Trophoblast cell (in vitro differentiated cells and primary cell): ENCODE results near the gene IL6R.

Source experiments
- DNase-seq, 2 donors: peaks; one replicate each; pipeline ENCODE4 v3.0.0-alpha.2; 2016
- H2AFZ ChIP-seq: 2 replicates; pipeline ENCODE4 v1.6.1; 2013; ENCODE audit warnings: low read length, moderate library complexity, mild to moderate bottlenecking; ENCODE audit not compliant: insufficient read depth, poor library complexity
- H2AK5ac ChIP-seq: 2 replicates; pipeline ENCODE4 v1.6.1; 2013; ENCODE audit warnings: mild to moderate bottlenecking, low read length
- H2BK120ac ChIP-seq: 2 replicates; pipeline ENCODE4 v1.6.1; 2013; ENCODE audit warnings: low read length, mild to moderate bottlenecking, moderate library complexity; ENCODE audit not compliant: insufficient read depth, poor library complexity
- H2BK12ac ChIP-seq: 2 replicates; pipeline ENCODE4 v1.6.1; 2013; ENCODE audit warnings: mild to moderate bottlenecking, low read length, moderate library complexity
- H2BK5ac ChIP-seq: 2 replicates; pipeline ENCODE4 v1.6.1; 2013; ENCODE audit warnings: low read length, low read depth, moderate library complexity, mild to moderate bottlenecking; ENCODE audit not compliant: poor library complexity
- H3K14ac ChIP-seq: 2 replicates; pipeline ENCODE4 v1.6.1; 2013; ENCODE audit warnings: mild to moderate bottlenecking, low read length
- H3K18ac ChIP-seq: 2 replicates; pipeline ENCODE4 v1.6.1; 2013; ENCODE audit warnings: mild to moderate bottlenecking, low read length
- H3K23ac ChIP-seq: 2 replicates; pipeline ENCODE4 v1.6.1; 2013; ENCODE audit warnings: low read length
- H3K27ac ChIP-seq: 2 replicates; pipeline ENCODE4 v1.5.1; 2013; ENCODE audit warnings: low read depth, mild to moderate bottlenecking, inconsistent platforms, low read length, moderate library complexity
- H3K27me3 ChIP-seq: 2 replicates; pipeline ENCODE4 v1.6.1; 2013; ENCODE audit warnings: inconsistent platforms, mild to moderate bottlenecking, low read length, moderate library complexity; ENCODE audit not compliant: insufficient read depth
- H3K36me3 ChIP-seq, 2 experiments: 1 replicate in 1 of 2; 2 replicates in 1 of 2; pipeline ENCODE4 v1.6.1; 2013; ENCODE audit warnings: low read length in 2 of 2, mild to moderate bottlenecking in 2 of 2, moderate library complexity in 1 of 2; ENCODE audit not compliant: insufficient read depth in 2 of 2, control insufficient read depth in 1 of 2
- H3K4ac ChIP-seq: 2 replicates; pipeline ENCODE4 v1.6.1; 2013; ENCODE audit warnings: low read depth, mild to moderate bottlenecking, low read length, moderate library complexity
- H3K4me1 ChIP-seq, 2 experiments: 1 replicate in 1 of 2; 2 replicates in 1 of 2; pipeline ENCODE4 v1.6.1; 2013; ENCODE audit warnings: low read length in 2 of 2, mild to moderate bottlenecking in 2 of 2, moderate library complexity in 1 of 2; ENCODE audit not compliant: insufficient read depth in 2 of 2, control insufficient read depth in 1 of 2
- H3K4me2 ChIP-seq: 2 replicates; pipeline ENCODE4 v1.6.1; 2013; ENCODE audit warnings: inconsistent platforms, mild to moderate bottlenecking, low read length, moderate library complexity
- H3K4me3 ChIP-seq: 2 replicates; pipeline ENCODE4 v1.5.1; 2013; ENCODE audit warnings: mild to moderate bottlenecking, low read depth, low read length, inconsistent platforms
- H3K79me1 ChIP-seq: one replicate; pipeline ENCODE4 v1.6.1; 2013; ENCODE audit warnings: low read length
- H3K79me2 ChIP-seq: 2 replicates; pipeline ENCODE4 v1.6.1; 2013; ENCODE audit warnings: low read length, mild to moderate bottlenecking; ENCODE audit not compliant: control insufficient read depth, insufficient read depth, poor library complexity
- H3K9ac ChIP-seq: 2 replicates; pipeline ENCODE4 v1.6.1; 2013; ENCODE audit warnings: mild to moderate bottlenecking, low read length
- H3K9me3 ChIP-seq: 2 replicates; pipeline ENCODE4 v1.6.1; 2013; ENCODE audit warnings: low read depth, mild to moderate bottlenecking, control low read depth, inconsistent platforms, low read length; ENCODE audit not compliant: insufficient read depth
- H4K12ac ChIP-seq: 2 replicates; pipeline ENCODE4 v1.6.1; 2013; ENCODE audit warnings: low read depth, mild to moderate bottlenecking, low read length, moderate library complexity
- H4K8ac ChIP-seq: 2 replicates; pipeline ENCODE4 v1.6.1; 2013; ENCODE audit warnings: low read depth, mild to moderate bottlenecking, low read length, moderate library complexity
- H4K91ac ChIP-seq: one replicate; pipeline ENCODE4 v1.6.1; 2013; ENCODE audit warnings: low read depth, mild to moderate bottlenecking, low read length, moderate library complexity
- WGBS: extraction: QIAGEN DNeasy Blood & Tissue Kit; methylation state at CpG from one replicate; pipeline ENCODE4 v1.1.7; 2013; ENCODE audit warnings: missing lambda C conversion rate; ENCODE audit not compliant: insufficient read length, insufficient coverage; ENCODE audit errors: extremely low coverage; 5-methylcytosine and 5-hydroxymethylcytosine counted together

The IL6R gene

GRCh38 chr1:154500533-154500932 is 95.4 kb downstream of the IL6R start:
- Histone ChIP-seq H3K9me3 (peaks cover 12% of the 10 kb centered on the region), H2AK5ac (no peak overlapping the region), H3K4me1 (peaks cover 10 to 13% of the 10 kb centered on the region in 2 experiments), H3K79me1 (no peaks in the 10 kb centered on the region), H3K36me3 (no peaks in the 10 kb centered on the region), H3K14ac (no peak overlapping the region), H2AFZ (no peak overlapping the region), H2BK12ac (no peak overlapping the region), H4K12ac (no peak overlapping the region), H2BK120ac (no peak overlapping the region), H4K91ac (no peak overlapping the region), H3K9ac (no peak overlapping the region), H3K4me3 (no peak overlapping the region), H3K27me3 (peaks cover 46% of the 10 kb centered on the region), H3K79me2 (no peaks in the 10 kb centered on the region), H3K27ac (no peak overlapping the region), H4K8ac (no peak overlapping the region), H3K4me2 (no peak overlapping the region), H3K18ac (no peak overlapping the region), H3K4ac (no peak overlapping the region), H2BK5ac (no peak overlapping the region), H3K23ac (no peak overlapping the region)
- no CpG with 5 or more reads among the region's 8 CpGs for WGBS
- no peak for DNase-seq

DNA sequence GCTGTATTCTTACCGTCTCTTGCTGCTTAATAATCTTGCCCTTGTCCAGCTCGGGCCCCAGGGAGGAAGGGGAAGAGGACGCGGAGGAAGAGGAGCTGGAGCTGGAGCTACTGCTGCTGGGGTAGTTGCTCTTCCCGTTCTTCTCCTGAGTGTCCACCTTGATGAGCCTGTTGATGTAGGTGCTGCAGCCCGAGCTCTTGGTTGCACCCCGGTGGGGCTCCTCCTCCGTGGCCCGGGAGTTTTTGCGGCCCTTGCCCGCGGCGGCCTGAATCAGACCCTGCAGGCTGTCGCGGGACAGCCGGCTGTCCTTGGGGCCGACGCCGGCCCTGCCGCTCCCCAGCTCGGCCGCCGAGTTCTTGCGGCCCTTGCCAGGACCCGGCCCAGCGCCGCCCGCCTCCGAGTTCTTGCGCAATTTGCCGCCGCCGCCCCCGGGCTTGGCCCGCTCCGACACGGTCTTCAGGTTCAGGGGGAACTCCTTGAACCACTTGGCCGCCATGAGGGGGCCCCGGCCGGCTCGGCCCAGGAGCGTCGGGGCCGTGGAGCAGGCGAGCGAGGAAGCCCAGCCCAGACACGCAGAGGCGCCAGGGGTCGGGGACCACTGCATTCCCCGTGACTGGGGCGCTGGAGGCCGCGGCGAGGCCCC is 96.4 kb downstream of the IL6R start:
- no CpG with 5 or more reads among the region's 54 CpGs for WGBS
- H3K9me3 ChIP-seq = peaks cover 12% of the 10 kb centered on the region

DNA sequence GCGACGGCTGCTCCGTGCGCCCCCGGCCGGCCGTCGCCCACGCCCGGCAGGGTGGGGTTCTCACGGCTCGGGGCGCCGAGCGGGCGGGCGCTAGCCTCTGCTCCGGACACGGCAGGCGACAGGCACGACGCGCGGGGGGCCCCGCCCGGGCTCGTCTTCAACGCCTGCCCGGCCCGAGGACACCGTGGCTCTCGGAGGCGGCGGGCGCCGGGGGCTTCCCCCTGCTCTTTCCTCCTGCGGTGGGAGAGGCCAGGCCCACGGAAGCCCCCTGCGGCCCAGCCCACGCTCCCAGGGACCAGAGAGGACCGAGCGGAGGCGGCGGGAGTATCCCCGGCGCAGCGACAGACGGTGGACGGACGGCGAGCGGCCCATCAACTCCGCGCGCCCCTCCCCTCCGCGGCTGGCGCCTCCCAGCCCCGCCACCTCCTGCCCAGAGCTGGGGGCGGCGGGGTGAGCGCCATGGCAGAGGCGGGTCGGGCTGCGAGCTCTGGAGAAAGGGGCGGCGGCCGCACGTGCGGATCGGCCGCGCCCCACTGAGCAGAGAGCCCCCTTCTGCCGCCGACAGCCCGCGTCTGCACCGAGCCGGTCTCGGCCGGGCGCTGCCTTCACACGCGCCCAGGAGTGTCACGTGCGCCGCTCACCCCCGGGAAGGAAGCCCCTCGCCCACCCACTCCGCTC is 97.1 kb downstream of the IL6R start, which contains the start of the genes SHE and TDRD10:
SHE (minus strand) TSS at position 347 of the 678 bp plus-strand sequence. CDS start 386 bp downstream, outside the sequence.
TDRD10 (plus strand) TSS at position 154 of the 678 bp plus-strand sequence. CDS start 4,685 bp downstream, outside the sequence.
- H4K91ac ChIP-seq = no peak within 1 kb of the TSS
- WGBS = no CpG with 5 or more reads among the region's 90 CpGs

More for the DNA sequence above, 96.4 kb downstream of the IL6R start:
- H3K27ac ChIP-seq = no peak overlapping the region
- H2BK5ac ChIP-seq = no peak overlapping the region
- H3K4me2 ChIP-seq = peak overlapping the region; percentile 50
- H3K18ac ChIP-seq = no peak overlapping the region
- DNase-seq = peak in 1 of 2 donors; percentile 27
- H4K8ac ChIP-seq = no peak overlapping the region
- H2BK120ac ChIP-seq = no peak overlapping the region
- H3K9ac ChIP-seq = no peak overlapping the region
- H4K12ac ChIP-seq = no peak overlapping the region
- no peak overlapping the region for H3K23ac ChIP-seq
- peak overlapping the region; percentile 15 for H3K4me3 ChIP-seq
- no peaks in the 10 kb centered on the region for H3K36me3 ChIP-seq
- H3K4ac ChIP-seq = no peak overlapping the region
- H4K91ac ChIP-seq = no peak overlapping the region
- H3K4me1 ChIP-seq = peaks cover 10 to 13% of the 10 kb centered on the region in 2 experiments
- H3K79me2 ChIP-seq = no peaks in the 10 kb centered on the region
- no peaks in the 10 kb centered on the region for H3K79me1 ChIP-seq
- H2AK5ac ChIP-seq = no peak overlapping the region
- peaks cover 46% of the 10 kb centered on the region for H3K27me3 ChIP-seq
- no peak overlapping the region for H3K14ac ChIP-seq
- H2BK12ac ChIP-seq = no peak overlapping the region
- peak overlapping the region; percentile 35 for H2AFZ ChIP-seq

DNA sequence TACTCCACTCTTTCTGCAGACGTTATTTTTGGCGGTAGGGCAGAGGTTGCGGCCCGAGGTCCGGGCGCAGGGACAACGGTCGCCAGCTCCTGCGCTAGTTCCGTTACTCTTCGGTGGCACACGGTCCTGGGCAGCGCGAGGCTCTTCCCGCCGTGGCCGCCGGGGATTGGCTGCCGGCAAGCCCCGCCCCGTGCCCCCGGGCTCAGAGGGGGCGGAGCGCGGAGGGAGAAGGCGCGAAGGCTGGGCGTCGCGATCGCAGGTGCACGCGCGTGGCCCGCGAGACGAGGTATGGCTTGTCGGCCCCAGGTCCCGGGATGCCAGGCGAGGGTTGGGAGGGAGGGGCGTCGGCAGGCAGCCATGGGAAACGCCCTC is 97.6 kb downstream of the IL6R start:
- Histone ChIP-seq H3K9me3 (peaks cover 12% of the 10 kb centered on the region), H3K23ac (no peak overlapping the region), H2BK12ac (no peak overlapping the region), H4K91ac (no peak overlapping the region), H3K9ac (no peak overlapping the region), H3K27me3 (peaks cover 46% of the 10 kb centered on the region), H3K4me1 (peaks cover 8 to 13% of the 10 kb centered on the region in 2 experiments), H3K4me3 (no peak overlapping the region), H2AK5ac (no peak overlapping the region), H3K4ac (no peak overlapping the region), H2AFZ (peak overlapping the region; percentile 25), H2BK5ac (no peak overlapping the region), H3K14ac (no peak overlapping the region), H3K79me2 (no peaks in the 10 kb centered on the region), H3K79me1 (no peaks in the 10 kb centered on the region), H3K4me2 (no peak overlapping the region), H3K27ac (no peak overlapping the region), H4K12ac (no peak overlapping the region), H4K8ac (no peak overlapping the region), H3K18ac (no peak overlapping the region), H2BK120ac (no peak overlapping the region), H3K36me3 (no peaks in the 10 kb centered on the region)
- WGBS = no CpG with 5 or more reads among the region's 43 CpGs
- DNase-seq = no peak

More for the DNA sequence above, 97.1 kb downstream of the IL6R start, which contains the start of the genes SHE and TDRD10:
- Histone ChIP-seq H3K18ac (no peak within 1 kb of the TSS), H2AFZ (peak within 1 kb of the TSS; percentile 35), H3K79me2 (no peaks in the 10 kb centered on the region), H3K79me1 (no peaks in the 10 kb centered on the region), H3K14ac (no peak within 1 kb of the TSS), H3K4me1 (peaks cover 8 to 13% of the 10 kb centered on the region in 2 experiments), H3K27ac (no peak within 1 kb of the TSS), H2AK5ac (no peak within 1 kb of the TSS), H4K12ac (no peak within 1 kb of the TSS), H2BK12ac (no peak within 1 kb of the TSS), H3K27me3 (peaks cover 46% of the 10 kb centered on the region), H4K8ac (no peak within 1 kb of the TSS), H3K23ac (no peak within 1 kb of the TSS), H2BK5ac (no peak within 1 kb of the TSS), H3K36me3 (no peaks in the 10 kb centered on the region), H3K4ac (no peak within 1 kb of the TSS), H3K9ac (no peak within 1 kb of the TSS), H3K9me3 (peaks cover 12% of the 10 kb centered on the region), H2BK120ac (no peak within 1 kb of the TSS), H3K4me2 (peak within 1 kb of the TSS; percentile 50), H3K4me3 (peak within 1 kb of the TSS; percentile 15)
- no peak for DNase-seq
